ENCODE results near the gene ARL2.

GRCh38 chr11:65045061-65045460 is 31.1 kb downstream of the ARL2 start:
- TF ChIP-seq CTCF (IDR thresholded peaks at IDR 0.05) (no peak), POLR2A (IDR thresholded peaks at IDR 0.05) (no peak)
